GM18502 (cell line): ENCODE measurements around the gene GALNTL6.
A peak's percentile ranks its signal among the peaks of the same experiment; 100 is the strongest.

Source experiments
- ATAC-seq: cut with Tn5 transposase; IDR thresholded peaks from one replicate; pipeline ENCODE4 v1.9.1; 2021; ENCODE audit warnings: mild to moderate bottlenecking; ENCODE audit not compliant: unreplicated experiment, poor library complexity

The GALNTL6 gene

GRCh38 chr4:171812665-171813525, at the start of gene GALNTL6:
GALNTL6 (plus strand) TSS chr4:171813404.
- ATAC-seq = peak; percentile 57

- no peak for ATAC-seq
Observed at GRCh38 chr4:171765514-171765913, 47.7 kb upstream of the GALNTL6 start.

GRCh38 chr4:171774642-171775190, 38.5 kb upstream of the GALNTL6 start:
- ATAC-seq = no peak

GRCh38 chr4:171779301-171779700, 33.9 kb upstream of the GALNTL6 start:
- no peak for ATAC-seq

- no peak for ATAC-seq
Observed at GRCh38 chr4:171785388-171785787, 27.8 kb upstream of the GALNTL6 start.

GRCh38 chr4:171793723-171794122, 19.5 kb upstream of the GALNTL6 start:
- no peak for ATAC-seq

GRCh38 chr4:171794528-171794927, 18.7 kb upstream of the GALNTL6 start:
- no peak for ATAC-seq

GRCh38 chr4:171809854-171810253, 3.4 kb upstream of the GALNTL6 start:
- no peak for ATAC-seq

- no peak for ATAC-seq
Observed at GRCh38 chr4:171812333-171812664, 905 bp upstream of the GALNTL6 start.

- ATAC-seq = peak; percentile 35
Observed at GRCh38 chr4:171813526-171814250, 484 bp downstream of the GALNTL6 start.

GRCh38 chr4:171814545-171814944, 1.3 kb downstream of the GALNTL6 start:
- no peak for ATAC-seq

GRCh38 chr4:171817026-171817425, 3.8 kb downstream of the GALNTL6 start:
- peak; percentile 53 for ATAC-seq

GRCh38 chr4:171834640-171835039, 21.4 kb downstream of the GALNTL6 start:
- no peak for ATAC-seq

GRCh38 chr4:171843456-171843855, 30.3 kb downstream of the GALNTL6 start:
- ATAC-seq = no peak

- ATAC-seq = peak; percentile 87
Observed at GRCh38 chr4:171846232-171846631, 33.0 kb downstream of the GALNTL6 start.

GRCh38 chr4:171846893-171847292, 33.7 kb downstream of the GALNTL6 start:
- no peak for ATAC-seq

GRCh38 chr4:171847751-171848150, 34.5 kb downstream of the GALNTL6 start:
- ATAC-seq = no peak

GRCh38 chr4:171849686-171850222, 36.5 kb downstream of the GALNTL6 start:
- ATAC-seq = no peak

GRCh38 chr4:171851295-171851694, 38.1 kb downstream of the GALNTL6 start:
- ATAC-seq = no peak

GRCh38 chr4:171857302-171858012, 44.3 kb downstream of the GALNTL6 start:
- no peak for ATAC-seq
